Hematopoietic multipotent progenitor cell (in vitro differentiated cells): ENCODE results near the gene CDADC1. TPM values are rescaled to one million over a fixed set of nuclear protein-coding genes. Genes with fewer than 3 reads are reported as not detected.
"Not testable (repeated sequence)": the region's sequence is repeated elsewhere in the genome, so short reads cannot be mapped to it uniquely, and the experiment has no call there.

ENCODE experiments used
- DNase-seq, 3 donors: peaks; one replicate each; pipeline ENCODE4 v3.0.0-alpha.2; 2011 to 2015; ENCODE audit warnings: low read depth in 2 of 3, low spot score in 2 of 3
- total RNA-seq: library from RNA; depleted of rRNA; stranded (reverse); fragments of >200 nt; gene quantifications from one replicate; pipeline ENCODE4 v1.2.3, GENCODE V29; 2012

Gene CDADC1
- total RNA-seq, 1 donor = 12.7 TPM

DNA sequence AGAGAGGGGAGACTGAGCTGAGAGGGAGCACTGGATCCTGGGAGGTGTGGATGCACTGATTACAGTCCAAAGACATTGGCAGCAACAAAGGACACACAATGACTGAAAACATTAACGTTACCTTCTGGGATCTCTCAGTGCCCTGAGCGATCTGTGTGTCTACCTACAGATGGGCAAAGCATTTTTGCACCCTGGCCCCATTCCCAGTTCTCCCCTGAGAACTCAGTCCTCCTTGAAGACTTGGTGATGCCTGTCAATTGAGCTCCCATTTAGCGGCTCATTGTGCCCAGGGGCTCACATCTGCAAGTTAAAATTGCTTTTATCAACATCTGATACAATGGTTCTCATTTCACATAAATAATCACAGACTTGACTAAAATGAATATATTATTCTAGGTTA is 62.5 kb downstream of the CDADC1 start:
- DNase-seq = no peak

DNA sequence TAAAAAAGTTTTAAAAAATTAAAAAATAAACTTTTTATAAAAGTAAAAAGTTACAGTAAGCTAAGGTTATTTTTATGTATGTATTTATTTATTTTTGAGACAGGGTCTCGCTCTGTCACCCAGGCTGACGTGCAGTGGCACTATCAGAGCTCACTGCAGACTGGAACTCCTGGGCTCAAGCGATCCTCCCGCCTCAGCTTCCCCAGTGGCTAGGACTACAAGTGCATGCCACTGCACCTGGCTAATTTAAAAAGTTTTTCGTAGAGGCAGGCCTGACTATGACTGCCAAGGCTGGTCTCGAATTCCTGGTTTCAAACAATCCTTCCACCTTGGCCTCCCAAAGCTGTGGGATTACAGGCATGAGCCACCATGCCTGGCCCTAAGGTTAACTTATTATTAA is 64.1 kb downstream of the CDADC1 start:
- DNase-seq = no peak

GRCh38 chr13:49314344-49314882 is 66.7 kb downstream of the CDADC1 start:
- DNase-seq = no peak

GRCh38 chr13:49315036-49315565 is 67.4 kb downstream of the CDADC1 start:
- DNase-seq = no peak

GRCh38 chr13:49315756-49316482 is 68.2 kb downstream of the CDADC1 start:
- no peak for DNase-seq

DNA sequence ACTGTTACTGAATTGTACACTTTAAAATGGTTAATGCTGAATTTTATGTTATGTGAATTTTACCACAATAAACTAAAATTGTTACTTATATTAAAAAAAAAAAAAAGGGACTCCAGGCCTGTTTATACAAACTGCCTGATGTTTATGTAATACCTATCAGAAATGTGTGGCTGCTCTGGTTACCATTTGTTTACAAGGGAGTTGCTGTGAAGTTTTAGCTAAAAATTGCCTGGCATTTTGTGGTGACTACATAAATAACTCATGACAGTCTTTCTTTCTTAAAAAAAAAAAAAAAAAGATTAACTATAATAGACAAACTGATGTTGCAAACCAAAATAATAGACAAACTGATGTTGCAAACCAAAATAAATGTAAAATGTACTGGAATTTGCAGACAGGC is 71.8 kb downstream of the CDADC1 start:
- DNase-seq = peak in 1 of 3 donors; percentile 21

DNA sequence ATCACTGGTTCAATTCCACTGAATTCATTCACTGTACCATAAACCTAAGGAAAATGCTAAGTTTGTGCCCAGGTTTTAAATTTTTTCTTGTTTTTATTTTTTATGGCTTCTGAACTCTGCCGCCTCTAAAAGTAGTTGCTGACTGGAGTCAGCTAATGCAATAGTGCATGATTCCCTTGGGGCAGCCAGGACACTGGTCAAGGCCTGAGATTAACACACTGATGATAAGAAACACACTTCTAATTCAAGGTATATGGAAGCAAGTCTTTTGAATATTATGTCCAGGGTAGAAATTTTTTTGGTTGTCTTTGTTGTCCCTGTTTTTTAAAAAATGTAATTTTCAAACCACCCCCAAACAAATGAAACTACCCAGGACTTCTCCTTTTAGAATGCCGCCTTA is 72.2 kb downstream of the CDADC1 start:
- DNase-seq = no peak

DNA sequence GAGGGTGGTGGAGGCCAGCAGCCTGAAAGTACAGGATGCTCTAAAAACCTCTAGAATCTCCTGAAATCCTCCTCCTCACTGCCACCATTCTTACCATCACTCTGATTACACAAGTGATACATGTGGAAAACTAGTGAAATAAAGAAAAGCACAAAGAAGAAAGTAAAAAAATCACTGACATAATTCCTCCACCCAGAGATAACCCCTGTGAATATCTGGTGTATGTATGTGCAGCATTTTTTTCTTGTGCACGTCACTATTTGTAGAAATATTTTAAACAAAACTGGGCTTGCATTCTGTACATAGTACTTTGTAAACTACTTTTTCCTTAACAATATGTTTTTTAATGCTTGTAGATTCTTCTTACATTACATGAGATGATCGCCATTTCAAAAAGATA is 73.2 kb downstream of the CDADC1 start:
- no peak for DNase-seq

GRCh38 chr13:49322702-49323101 is 75.0 kb downstream of the CDADC1 start:
- DNase-seq = no peak

DNA sequence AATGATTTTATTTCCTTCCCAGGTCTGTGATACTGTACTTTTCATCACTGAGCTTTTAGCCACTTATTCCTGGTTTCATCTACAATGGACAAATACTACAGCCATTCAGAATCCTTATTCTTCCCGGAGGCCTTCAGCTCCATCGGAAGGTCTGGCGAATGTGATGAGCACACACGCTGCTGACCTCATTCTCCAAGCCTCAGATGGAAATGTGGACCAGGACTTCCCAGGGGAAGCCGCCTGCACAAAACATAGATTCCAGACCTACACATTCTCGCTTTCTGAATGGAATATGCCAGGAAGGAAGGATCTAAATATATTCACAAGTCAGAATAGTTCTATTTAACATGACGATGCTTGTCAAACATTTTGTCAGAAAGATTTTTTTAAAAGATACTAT is 75.6 kb downstream of the CDADC1 start:
- no peak for DNase-seq

- no peak for DNase-seq
Observed at GRCh38 chr13:49326222-49326917, 78.6 kb downstream of the CDADC1 start.

GRCh38 chr13:49327145-49327544 is 79.4 kb downstream of the CDADC1 start:
- not testable (repeated sequence) for DNase-seq

DNA sequence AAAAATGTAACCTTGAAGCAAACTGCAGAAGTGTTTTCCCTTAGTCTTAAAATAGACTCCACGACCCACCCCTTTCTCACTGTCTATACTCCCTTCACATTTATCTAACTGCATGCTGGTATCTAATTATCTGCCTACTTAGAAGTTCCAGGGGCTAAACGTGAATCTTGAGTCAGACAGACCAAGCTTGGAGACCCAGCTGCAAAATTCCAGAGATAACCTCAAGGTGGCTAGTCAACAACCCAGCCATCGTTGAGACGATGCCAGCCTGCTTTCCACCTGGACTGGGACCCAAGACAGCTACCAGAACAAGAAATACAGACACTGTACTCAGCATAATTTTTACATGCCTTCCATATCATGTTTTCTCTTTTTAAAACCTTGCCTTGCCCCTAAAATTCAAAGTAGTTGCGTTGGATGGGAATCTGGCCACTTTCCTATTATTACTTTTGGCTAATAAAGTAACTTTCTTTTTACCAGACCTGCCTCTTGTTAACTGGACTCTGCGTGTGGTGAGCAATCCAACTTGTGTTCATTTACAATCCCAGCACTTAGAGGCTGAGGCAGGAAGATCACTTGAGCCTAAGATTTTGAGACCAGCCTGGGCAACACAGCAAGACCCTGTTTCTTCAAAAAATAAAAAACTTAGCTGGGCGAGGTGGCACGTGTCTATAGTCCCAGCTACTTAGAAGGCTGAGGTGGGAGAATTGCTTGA is 82.3 kb downstream of the CDADC1 start:
- DNase-seq = no peak

DNA sequence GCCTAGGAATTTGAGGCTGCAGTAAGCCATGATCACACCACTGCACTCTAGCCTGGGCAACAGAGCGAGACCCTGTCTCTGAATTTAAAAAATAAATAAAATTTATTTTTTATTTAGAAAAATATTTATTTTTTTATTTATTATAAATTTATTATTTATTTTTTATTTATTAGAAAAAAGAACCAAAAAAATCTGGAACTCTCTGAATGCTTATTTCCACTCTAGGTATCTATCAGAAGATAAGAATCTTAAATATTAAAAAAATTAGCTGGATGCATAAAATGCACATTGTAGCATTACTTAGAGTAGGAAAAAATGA is 82.8 kb downstream of the CDADC1 start:
- no peak for DNase-seq

- DNase-seq = no peak
Observed at GRCh38 chr13:49336655-49337054, 88.9 kb downstream of the CDADC1 start.

GRCh38 chr13:49340161-49340560 is 92.4 kb downstream of the CDADC1 start:
- no peak for DNase-seq

GRCh38 chr13:49341517-49341916 is 93.8 kb downstream of the CDADC1 start:
- DNase-seq = no peak

DNA sequence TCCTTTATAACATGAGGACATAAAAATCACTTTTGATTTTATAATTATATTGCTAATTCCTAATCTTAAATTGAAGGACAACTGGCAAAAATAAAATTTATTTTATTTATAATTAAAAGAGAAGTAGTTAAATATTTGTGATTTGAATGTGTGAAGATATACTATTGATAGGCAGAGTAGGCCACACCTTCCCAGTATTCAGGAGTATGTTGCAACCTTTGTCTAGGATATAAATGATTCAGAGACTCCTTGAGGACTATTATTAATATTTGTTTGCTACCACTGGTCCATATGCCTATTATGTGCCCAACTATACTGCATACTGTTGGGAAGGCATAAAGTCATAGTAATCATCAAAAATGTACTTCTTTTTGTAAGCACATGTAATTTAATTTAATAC is 94.2 kb downstream of the CDADC1 start:
- DNase-seq = no peak

DNA sequence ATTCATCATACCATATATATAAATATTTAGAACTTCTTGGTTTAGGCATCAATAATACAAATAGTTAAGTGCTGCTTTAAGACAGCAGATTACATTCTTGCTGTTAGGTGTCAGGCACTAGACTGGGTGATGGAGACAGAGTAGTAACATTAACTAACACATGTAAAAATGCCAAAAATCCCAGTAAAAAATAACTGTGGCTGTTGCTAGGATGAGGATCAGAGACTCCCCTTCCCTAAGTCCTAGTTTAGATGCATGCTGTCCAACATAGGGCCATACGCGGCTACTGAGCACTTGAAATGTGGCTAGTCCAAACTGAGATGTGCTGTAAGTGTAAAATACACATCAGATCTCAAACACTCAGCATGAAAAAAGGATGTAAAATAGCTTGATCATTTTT is 94.7 kb downstream of the CDADC1 start:
- no peak for DNase-seq
